ENCODE measurements around the gene CEACAM21.

The CEACAM21 gene

GRCh38 chr19:41612483-41612882, 36.5 kb downstream of the CEACAM21 start:
- H3K27me3 ChIP-seq (replicated peaks; ENCODE audit: insufficient read depth, low read length): peaks cover 63% of the 10 kb centered on the region
- no peaks in the 10 kb centered on the region for H3K36me3 ChIP-seq (replicated peaks; ENCODE audit: insufficient read depth, low read length)
- TF ChIP-seq EZH2phosphoT487 (IDR thresholded peaks at IDR 0.05; ENCODE audit: low read length) (no peak), CTCF (IDR thresholded peaks at IDR 0.05; ENCODE audit: low read length) (no peak), EZH2 (optimal IDR thresholded peaks at IDR 0.05; ENCODE audit: low read depth, low read length) (no peak)
- no peaks in the 10 kb centered on the region for H3F3A ChIP-seq (ENCODE audit: insufficient read depth, low read length)
- H3K4me3 ChIP-seq (ENCODE audit: low read length): no peak overlapping the region
- no peaks in the 10 kb centered on the region for H3K9me3 ChIP-seq (replicated peaks; ENCODE audit: insufficient read depth, low read length)
- no peaks in the 10 kb centered on the region for H3K9me2 ChIP-seq (replicated peaks; ENCODE audit: insufficient read depth, low read length)
- H3K9ac ChIP-seq (ENCODE audit: low read length): no peak overlapping the region
- DNase-seq: no peak
- no peaks in the 10 kb centered on the region for H4K20me1 ChIP-seq (ENCODE audit: insufficient read depth, low read length)
- H3K27ac ChIP-seq (ENCODE audit: low read length): no peak overlapping the region
- no peaks in the 10 kb centered on the region for H3K4me1 ChIP-seq (ENCODE audit: low read length)
- no peaks in the 10 kb centered on the region for H3K79me2 ChIP-seq (ENCODE audit: low read length)
- H2AFZ ChIP-seq (ENCODE audit: low read length): no peak overlapping the region
- H3K4me2 ChIP-seq (ENCODE audit: low read depth, low read length): no peak overlapping the region

- Histone ChIP-seq H3K9me3 (replicated peaks; ENCODE audit: insufficient read depth, low read length) (no peaks in the 10 kb centered on the region), H3K9me2 (replicated peaks; ENCODE audit: insufficient read depth, low read length) (no peaks in the 10 kb centered on the region), H3K9ac (ENCODE audit: low read length) (no peak overlapping the region), H3K36me3 (replicated peaks; ENCODE audit: insufficient read depth, low read length) (no peaks in the 10 kb centered on the region), H3K79me2 (ENCODE audit: low read length) (no peaks in the 10 kb centered on the region), H4K20me1 (ENCODE audit: insufficient read depth, low read length) (no peaks in the 10 kb centered on the region), H2AFZ (ENCODE audit: low read length) (no peak overlapping the region), H3K27ac (ENCODE audit: low read length) (no peak overlapping the region), H3K4me3 (ENCODE audit: low read length) (no peak overlapping the region), H3F3A (ENCODE audit: insufficient read depth, low read length) (no peaks in the 10 kb centered on the region), H3K4me1 (ENCODE audit: low read length) (no peaks in the 10 kb centered on the region), H3K27me3 (replicated peaks; ENCODE audit: insufficient read depth, low read length) (peaks cover 69% of the 10 kb centered on the region), H3K4me2 (ENCODE audit: low read depth, low read length) (no peak overlapping the region)
- TF ChIP-seq EZH2 (optimal IDR thresholded peaks at IDR 0.05; ENCODE audit: low read depth, low read length) (no peak), EZH2phosphoT487 (IDR thresholded peaks at IDR 0.05; ENCODE audit: low read length) (no peak), CTCF (IDR thresholded peaks at IDR 0.05; ENCODE audit: low read length) (no peak)
- no peak for DNase-seq
These were observed 39.2 kb downstream of the CEACAM21 start for GRCh38 chr19:41615207-41615606.

GRCh38 chr19:41616792-41617621, 41.0 kb downstream of the CEACAM21 start:
- H3K4me3 ChIP-seq (ENCODE audit: low read length): no peak overlapping the region
- H2AFZ ChIP-seq (ENCODE audit: low read length): no peak overlapping the region
- no peaks in the 10 kb centered on the region for H3K9me2 ChIP-seq (replicated peaks; ENCODE audit: insufficient read depth, low read length)
- TF ChIP-seq CTCF (IDR thresholded peaks at IDR 0.05; ENCODE audit: low read length): no peak
- TF ChIP-seq EZH2phosphoT487 (IDR thresholded peaks at IDR 0.05; ENCODE audit: low read length): no peak
- TF ChIP-seq EZH2 (optimal IDR thresholded peaks at IDR 0.05; ENCODE audit: low read depth, low read length): no peak
- no peaks in the 10 kb centered on the region for H3K36me3 ChIP-seq (replicated peaks; ENCODE audit: insufficient read depth, low read length)
- no peak overlapping the region for H3K27ac ChIP-seq (ENCODE audit: low read length)
- H3K79me2 ChIP-seq (ENCODE audit: low read length): no peaks in the 10 kb centered on the region
- H3K9me3 ChIP-seq (replicated peaks; ENCODE audit: insufficient read depth, low read length): no peaks in the 10 kb centered on the region
- H3K4me1 ChIP-seq (ENCODE audit: low read length): no peaks in the 10 kb centered on the region
- H3K9ac ChIP-seq (ENCODE audit: low read length): no peak overlapping the region
- no peak overlapping the region for H3K4me2 ChIP-seq (ENCODE audit: low read depth, low read length)
- no peaks in the 10 kb centered on the region for H3F3A ChIP-seq (ENCODE audit: insufficient read depth, low read length)
- peak; percentile 27 for DNase-seq
- H3K27me3 ChIP-seq (replicated peaks; ENCODE audit: insufficient read depth, low read length): peaks cover 75% of the 10 kb centered on the region
- no peaks in the 10 kb centered on the region for H4K20me1 ChIP-seq (ENCODE audit: insufficient read depth, low read length)
